HUES6 (cell line): ENCODE data around the gene ST6GALNAC6.
"Not testable (repeated sequence)": the region's sequence is repeated elsewhere in the genome, so short reads cannot be mapped to it uniquely, and the experiment has no call there.

ENCODE experiments used
- H3K27ac ChIP-seq: 2 replicates; pipeline ENCODE4 v1.7.0; 2013; ENCODE audit warnings: low read depth, mild to moderate bottlenecking, low read length, inconsistent platforms
- H3K27me3 ChIP-seq: 2 replicates; pipeline ENCODE4 v1.6.1; 2013; ENCODE audit warnings: low read length; ENCODE audit not compliant: control insufficient read depth, insufficient read depth
- H3K36me3 ChIP-seq: 2 replicates; pipeline ENCODE4 v1.6.1; 2013; ENCODE audit warnings: low read length; ENCODE audit not compliant: control insufficient read depth, insufficient read depth
- H3K4me1 ChIP-seq: 2 replicates; pipeline ENCODE4 v1.6.1; 2013; ENCODE audit warnings: low read length; ENCODE audit not compliant: control insufficient read depth, insufficient read depth
- H3K4me3 ChIP-seq: 2 replicates; pipeline ENCODE4 v1.5.1; 2013; ENCODE audit warnings: low read depth, low read length
- H3K9ac ChIP-seq: one replicate; pipeline ENCODE4 v1.6.1; 2013; ENCODE audit warnings: mild to moderate bottlenecking, low read length
- H3K9me3 ChIP-seq: 2 replicates; pipeline ENCODE4 v1.6.1; 2013; ENCODE audit warnings: low read depth, low read length; ENCODE audit not compliant: control insufficient read depth, insufficient read depth

The ST6GALNAC6 gene

GRCh38 chr9:127847833-127848755 is 51.3 kb downstream of the ST6GALNAC6 start:
- Histone ChIP-seq H3K27ac (no peak overlapping the region), H3K4me3 (no peak overlapping the region), H3K36me3 (no peaks in the 10 kb centered on the region), H3K9ac (no peak overlapping the region), H3K9me3 (peaks cover 17% of the 10 kb centered on the region), H3K27me3 (no peaks in the 10 kb centered on the region), H3K4me1 (peaks cover 13% of the 10 kb centered on the region; the same call in 1 of the 2 replicates)

- Histone ChIP-seq H3K4me3 (no peak overlapping the region), H3K27ac (no peak overlapping the region), H3K36me3 (no peaks in the 10 kb centered on the region), H3K9me3 (peaks cover 17% of the 10 kb centered on the region), H3K27me3 (no peaks in the 10 kb centered on the region), H3K4me1 (peaks cover 13% of the 10 kb centered on the region; the same call in 1 of the 2 replicates), H3K9ac (no peak overlapping the region)
Observed at GRCh38 chr9:127847178-127847510, 52.3 kb downstream of the ST6GALNAC6 start.

- Histone ChIP-seq H3K9ac (no peak overlapping the region), H3K36me3 (no peaks in the 10 kb centered on the region), H3K27ac (no peak overlapping the region), H3K27me3 (no peaks in the 10 kb centered on the region), H3K9me3 (peaks cover 17% of the 10 kb centered on the region), H3K4me3 (no peak overlapping the region), H3K4me1 (peaks cover 13% of the 10 kb centered on the region; the same call in 1 of the 2 replicates)
Observed at GRCh38 chr9:127846443-127847177, 52.8 kb downstream of the ST6GALNAC6 start.

- H3K36me3 ChIP-seq, H3K27me3 ChIP-seq, H3K4me3 ChIP-seq, H3K9ac ChIP-seq: not testable (repeated sequence)
- H3K9me3 ChIP-seq: peaks cover 17% of the 10 kb centered on the region
- peak overlapping the region; percentile 13; the same call in 1 of the 2 replicates for H3K27ac ChIP-seq
- H3K4me1 ChIP-seq: peaks cover 13% of the 10 kb centered on the region; the same call in 1 of the 2 replicates
Observed at GRCh38 chr9:127845619-127846018, 53.8 kb downstream of the ST6GALNAC6 start.

- H3K36me3 ChIP-seq: no peaks in the 10 kb centered on the region
- peaks cover 13% of the 10 kb centered on the region; the same call in 1 of the 2 replicates for H3K4me1 ChIP-seq
- H3K27me3 ChIP-seq: no peaks in the 10 kb centered on the region
- peak overlapping the region; percentile 13; the same call in 1 of the 2 replicates for H3K27ac ChIP-seq
- peak overlapping the region; percentile 45 for H3K9ac ChIP-seq
- H3K4me3 ChIP-seq: peak overlapping the region; percentile 24; the same call in 1 of the 2 replicates
- peaks cover 15% of the 10 kb centered on the region for H3K9me3 ChIP-seq
Observed at GRCh38 chr9:127844821-127845359, 54.5 kb downstream of the ST6GALNAC6 start.

GRCh38 chr9:127841087-127841835 is 58.1 kb downstream of the ST6GALNAC6 start:
- no peaks in the 10 kb centered on the region for H3K36me3 ChIP-seq

GRCh38 chr9:127838375-127839078 is 60.9 kb downstream of the ST6GALNAC6 start:
- no peaks in the 10 kb centered on the region for H3K9me3 ChIP-seq
- H3K9ac ChIP-seq: no peak overlapping the region
- no peaks in the 10 kb centered on the region for H3K36me3 ChIP-seq
- no peak overlapping the region for H3K4me3 ChIP-seq
- H3K4me1 ChIP-seq: peaks cover 15% of the 10 kb centered on the region; the same call in 1 of the 2 replicates
- no peaks in the 10 kb centered on the region for H3K27me3 ChIP-seq
- no peak overlapping the region for H3K27ac ChIP-seq

More at GRCh38 chr9:127841087-127841835, 58.1 kb downstream of the ST6GALNAC6 start:
- H3K9ac ChIP-seq: no peak overlapping the region
- no peak overlapping the region for H3K27ac ChIP-seq
- H3K27me3 ChIP-seq: no peaks in the 10 kb centered on the region
- no peak overlapping the region for H3K4me3 ChIP-seq
- H3K9me3 ChIP-seq: no peaks in the 10 kb centered on the region
- peaks cover 22% of the 10 kb centered on the region; the same call in 1 of the 2 replicates for H3K4me1 ChIP-seq

GRCh38 chr9:127837346-127837745 is 62.1 kb downstream of the ST6GALNAC6 start:
- Histone ChIP-seq H3K27ac (no peak overlapping the region), H3K4me1 (peaks cover 15% of the 10 kb centered on the region; the same call in 1 of the 2 replicates), H3K27me3 (no peaks in the 10 kb centered on the region), H3K9ac (no peak overlapping the region), H3K9me3 (no peaks in the 10 kb centered on the region), H3K4me3 (no peak overlapping the region), H3K36me3 (no peaks in the 10 kb centered on the region)

- not testable (repeated sequence) for H3K4me3 ChIP-seq, H3K27ac ChIP-seq, H3K27me3 ChIP-seq, H3K9me3 ChIP-seq, H3K9ac ChIP-seq, H3K36me3 ChIP-seq
- H3K4me1 ChIP-seq: peaks cover 15% of the 10 kb centered on the region; the same call in 1 of the 2 replicates
Observed at GRCh38 chr9:127836561-127836960, 62.8 kb downstream of the ST6GALNAC6 start.

GRCh38 chr9:127835991-127836516 is 63.3 kb downstream of the ST6GALNAC6 start:
- Histone ChIP-seq H3K4me1 (peaks cover 15% of the 10 kb centered on the region; the same call in 1 of the 2 replicates), H3K27ac (no peak overlapping the region), H3K9ac (no peak overlapping the region), H3K4me3 (no peak overlapping the region), H3K36me3 (no peaks in the 10 kb centered on the region), H3K9me3 (no peaks in the 10 kb centered on the region), H3K27me3 (no peaks in the 10 kb centered on the region)
